Osteocyte (in vitro differentiated cells): ENCODE measurements around the gene FAM89A. TPM values are rescaled to one million over a fixed set of nuclear protein-coding genes. Genes with fewer than 3 reads are reported as not detected.
A peak's percentile ranks its signal among the peaks of the same experiment; 100 is the strongest.
"Not testable (repeated sequence)": the region's sequence is repeated elsewhere in the genome, so short reads cannot be mapped to it uniquely, and the experiment has no call there.

Experiments
- DNase-seq: peaks from one replicate; pipeline ENCODE4 v3.0.0; 2021; ENCODE audit warnings: mixed read lengths; ENCODE audit not compliant: unreplicated experiment; ENCODE audit errors: extremely low spot score
- H3K27ac Mint-ChIP-seq: one replicate; pipeline ENCODE4 v1.8.0; 2021; ENCODE audit warnings: mild to moderate bottlenecking, mixed read lengths; ENCODE audit not compliant: unreplicated experiment
- H3K27me3 Mint-ChIP-seq: one replicate; pipeline ENCODE4 v1.8.0; 2021; ENCODE audit warnings: mixed read lengths; ENCODE audit not compliant: unreplicated experiment
- H3K36me3 Mint-ChIP-seq: one replicate; pipeline ENCODE4 v1.8.0; 2021; ENCODE audit warnings: mixed read lengths; ENCODE audit not compliant: unreplicated experiment
- H3K4me1 Mint-ChIP-seq: one replicate; pipeline ENCODE4 v1.8.0; 2021; ENCODE audit warnings: mixed read lengths; ENCODE audit not compliant: unreplicated experiment
- H3K4me3 Mint-ChIP-seq: one replicate; pipeline ENCODE4 v1.8.0; 2021; ENCODE audit warnings: mild to moderate bottlenecking, moderate library complexity, mixed read lengths; ENCODE audit not compliant: unreplicated experiment
- H3K9me3 Mint-ChIP-seq: one replicate; pipeline ENCODE4 v1.8.0; 2021; ENCODE audit warnings: mixed read lengths; ENCODE audit not compliant: unreplicated experiment
- total RNA-seq: library from RNA; stranded (reverse); gene quantifications from 2 replicates; pipeline ENCODE4 v1.2.1, GENCODE V29; 2021
- TF ChIP-seq, protein P1 (sequence below): fragments of 200-600 bp; sonication (generic); IDR thresholded peaks from 2 replicates; pipeline ENCODE4 v1.5.0; 2021; ENCODE audit warnings: antibody characterized with exemption, mild to moderate bottlenecking, moderate library complexity

Gene FAM89A
- total RNA-seq, 1 donor from 2014 or later = 14.8 TPM

DNA sequence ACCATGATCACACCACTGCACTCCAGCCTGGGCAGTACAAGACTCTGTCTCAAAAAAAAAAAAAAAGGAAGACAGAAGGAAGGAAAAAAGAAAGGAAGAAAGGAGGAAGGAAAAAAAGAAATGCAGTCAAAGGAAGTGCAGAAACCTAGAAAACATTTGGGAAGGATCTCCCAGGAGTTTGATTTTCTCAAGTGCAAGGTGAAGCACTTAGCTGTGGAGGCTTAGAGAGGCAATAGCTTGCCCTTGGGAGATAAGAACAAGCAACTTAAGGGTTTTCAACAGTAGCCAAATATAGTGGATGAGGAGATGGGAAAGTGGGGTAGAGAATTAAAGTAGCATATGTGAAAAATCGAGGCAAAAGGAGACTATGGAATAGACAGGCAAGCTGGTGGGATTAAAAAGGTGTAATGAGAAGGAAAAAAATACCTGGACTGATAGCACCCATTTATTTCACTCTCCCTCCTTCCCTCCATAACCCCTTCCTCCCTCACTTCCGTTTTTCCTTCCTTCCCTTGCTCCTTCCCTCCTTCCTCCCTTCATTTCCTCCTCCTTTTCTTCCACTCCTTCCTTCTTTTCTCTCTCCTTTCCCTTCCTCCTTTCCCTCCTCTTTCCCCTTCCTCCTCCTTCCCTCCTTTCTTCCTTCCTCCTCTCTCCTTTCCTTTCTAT, 6.8 kb upstream of the FAM89A start:
- Mint-ChIP-seq H3K4me3 (no peak overlapping the region), H3K4me1 (no peaks in the 10 kb centered on the region), H3K27ac (no peak overlapping the region), H3K27me3 (peaks cover 34% of the 10 kb centered on the region), H3K9me3 (peaks cover 3% of the 10 kb centered on the region), H3K36me3 (peaks cover 2% of the 10 kb centered on the region)
- TF ChIP-seq, protein P1, sequence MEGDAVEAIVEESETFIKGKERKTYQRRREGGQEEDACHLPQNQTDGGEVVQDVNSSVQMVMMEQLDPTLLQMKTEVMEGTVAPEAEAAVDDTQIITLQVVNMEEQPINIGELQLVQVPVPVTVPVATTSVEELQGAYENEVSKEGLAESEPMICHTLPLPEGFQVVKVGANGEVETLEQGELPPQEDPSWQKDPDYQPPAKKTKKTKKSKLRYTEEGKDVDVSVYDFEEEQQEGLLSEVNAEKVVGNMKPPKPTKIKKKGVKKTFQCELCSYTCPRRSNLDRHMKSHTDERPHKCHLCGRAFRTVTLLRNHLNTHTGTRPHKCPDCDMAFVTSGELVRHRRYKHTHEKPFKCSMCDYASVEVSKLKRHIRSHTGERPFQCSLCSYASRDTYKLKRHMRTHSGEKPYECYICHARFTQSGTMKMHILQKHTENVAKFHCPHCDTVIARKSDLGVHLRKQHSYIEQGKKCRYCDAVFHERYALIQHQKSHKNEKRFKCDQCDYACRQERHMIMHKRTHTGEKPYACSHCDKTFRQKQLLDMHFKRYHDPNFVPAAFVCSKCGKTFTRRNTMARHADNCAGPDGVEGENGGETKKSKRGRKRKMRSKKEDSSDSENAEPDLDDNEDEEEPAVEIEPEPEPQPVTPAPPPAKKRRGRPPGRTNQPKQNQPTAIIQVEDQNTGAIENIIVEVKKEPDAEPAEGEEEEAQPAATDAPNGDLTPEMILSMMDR = no peak
- DNase-seq = no peak

DNA sequence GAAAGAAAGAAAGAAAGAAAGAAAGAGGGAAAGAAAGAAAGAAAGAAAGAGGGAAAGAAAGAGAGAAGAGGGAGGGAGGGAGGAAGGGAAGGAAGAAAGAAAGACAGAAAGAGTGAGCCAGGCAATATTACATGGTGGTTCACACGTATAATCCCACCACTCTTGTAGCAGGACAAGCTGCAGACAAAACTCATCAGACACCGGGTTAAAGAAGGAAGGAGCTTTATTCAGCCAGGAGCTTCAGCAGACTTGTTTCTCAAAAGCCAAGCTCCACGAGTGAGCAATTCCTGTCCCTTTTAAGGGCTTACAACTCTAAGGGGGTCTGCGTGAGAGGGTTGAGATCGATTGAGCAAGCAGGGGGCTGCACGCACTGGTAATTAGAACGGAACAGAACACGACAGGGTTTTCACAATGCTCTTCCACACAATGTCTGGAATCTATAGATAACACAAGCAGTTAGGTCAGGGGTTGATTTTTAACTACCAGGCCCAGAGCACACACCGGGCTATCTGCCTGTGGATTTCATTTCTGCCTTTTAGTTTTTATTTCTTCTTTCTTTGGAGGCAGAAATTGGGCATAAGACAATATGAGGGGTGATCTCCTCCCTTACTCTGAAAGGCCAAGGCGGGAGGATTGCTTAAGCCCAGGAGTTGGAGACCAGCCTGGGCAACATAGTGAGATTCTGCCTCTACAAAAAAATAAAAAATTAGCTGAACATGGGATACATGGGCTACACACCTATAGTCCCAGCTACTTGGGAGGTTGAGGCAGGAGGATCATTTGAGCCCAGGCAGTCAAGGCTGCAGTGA, 6.1 kb upstream of the FAM89A start:
- not testable (repeated sequence) for DNase-seq, H3K4me3 Mint-ChIP-seq, H3K9me3 Mint-ChIP-seq, H3K36me3 Mint-ChIP-seq, H3K27ac Mint-ChIP-seq, H3K4me1 Mint-ChIP-seq
- peaks cover 34% of the 10 kb centered on the region for H3K27me3 Mint-ChIP-seq

DNA sequence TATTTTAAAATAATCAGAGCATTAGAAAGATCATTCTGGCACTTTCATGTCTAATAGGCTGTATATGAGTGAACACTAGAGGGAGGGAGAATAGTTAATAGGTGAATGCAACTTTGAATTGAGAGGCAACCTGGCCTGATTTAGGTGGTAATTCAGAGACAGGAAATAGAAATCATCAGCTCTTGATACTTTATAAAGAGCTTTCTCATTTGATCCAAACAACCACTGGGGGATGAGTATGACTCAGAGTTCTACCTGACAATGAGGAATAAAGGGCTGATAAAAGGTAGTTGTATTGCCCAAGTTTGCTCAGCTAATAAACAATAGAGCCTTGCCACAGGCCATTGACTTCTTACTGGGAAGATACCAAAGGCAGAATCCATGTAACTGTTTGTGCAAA, 5.2 kb upstream of the FAM89A start:
- Mint-ChIP-seq H3K9me3 (peaks cover 3% of the 10 kb centered on the region), H3K27me3 (peaks cover 34% of the 10 kb centered on the region), H3K4me1 (peaks cover 5% of the 10 kb centered on the region), H3K36me3 (peaks cover 2% of the 10 kb centered on the region), H3K4me3 (no peak overlapping the region), H3K27ac (no peak overlapping the region)
- DNase-seq = no peak
- TF ChIP-seq, protein P1 = no peak

DNA sequence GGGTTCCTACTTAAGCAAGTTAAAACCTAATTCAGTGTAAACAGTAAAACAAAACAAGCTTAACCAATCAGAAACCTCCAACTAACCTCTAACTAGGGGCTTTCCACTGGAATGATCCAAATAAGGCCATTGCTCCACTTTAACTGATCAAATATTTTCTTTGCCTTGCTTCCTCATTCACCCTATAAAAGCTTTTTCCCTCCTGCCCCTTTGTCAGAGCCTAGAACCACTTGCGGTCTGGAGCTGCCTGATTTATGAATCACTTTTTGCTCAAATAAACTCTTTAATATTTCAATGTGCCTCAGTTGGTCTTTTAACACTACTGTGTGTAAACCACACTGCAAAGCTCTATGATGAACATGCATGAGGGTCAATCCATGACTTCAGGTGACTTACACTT, 4.5 kb upstream of the FAM89A start:
- peaks cover 5% of the 10 kb centered on the region for H3K4me1 Mint-ChIP-seq
- DNase-seq = no peak
- TF ChIP-seq, protein P1 = no peak
- peaks cover 34% of the 10 kb centered on the region for H3K27me3 Mint-ChIP-seq
- no peak overlapping the region for H3K27ac Mint-ChIP-seq
- H3K4me3 Mint-ChIP-seq = no peak overlapping the region
- peaks cover 3% of the 10 kb centered on the region for H3K9me3 Mint-ChIP-seq
- H3K36me3 Mint-ChIP-seq = peaks cover 2% of the 10 kb centered on the region

DNA sequence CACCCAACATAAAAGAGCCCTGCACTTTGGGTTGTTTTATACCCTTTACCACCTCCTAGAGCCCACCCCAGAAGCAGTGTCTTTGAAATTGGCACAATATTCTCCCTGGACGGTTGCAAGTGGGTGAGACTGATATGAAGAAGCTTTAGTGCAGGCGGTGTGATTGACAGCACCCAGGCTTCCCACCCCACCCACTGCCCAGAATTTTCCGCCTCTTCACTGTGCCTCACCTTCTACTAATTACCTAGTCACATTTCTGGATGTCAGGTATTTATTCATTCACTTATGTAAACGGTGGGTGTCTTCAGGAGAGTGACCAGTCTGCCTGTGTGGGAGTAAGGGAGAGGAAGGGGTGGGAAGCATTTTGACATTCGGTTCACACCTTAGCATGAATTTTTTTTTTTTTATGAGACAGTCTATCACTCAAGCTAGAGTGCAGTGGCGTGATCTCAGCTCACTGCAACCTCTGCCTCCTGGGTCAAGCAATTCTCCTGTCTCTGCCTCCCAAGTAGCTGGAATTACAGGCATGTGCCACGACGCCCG, 1.7 kb upstream of the FAM89A start:
- Mint-ChIP-seq H3K36me3 (peaks cover 2% of the 10 kb centered on the region), H3K9me3 (peaks cover 3% of the 10 kb centered on the region), H3K4me3 (peak overlapping the region; percentile 56), H3K27me3 (peaks cover 20% of the 10 kb centered on the region), H3K27ac (no peak overlapping the region), H3K4me1 (peaks cover 21% of the 10 kb centered on the region)
- TF ChIP-seq, protein P1 = no peak
- no peak for DNase-seq
